ENCODE results near the gene KPNA6. TPM values are rescaled to one million over a fixed set of nuclear protein-coding genes. Genes with fewer than 3 reads are reported as not detected.

The KPNA6 gene
- total and polyA plus RNA-seq, 10 of the 15 experiments (the other 5 are each of a cell fraction or from before 2014, with no cell fraction given) = 11.1 to 55.6 (median 25.9) TPM

GRCh38 chr1:32100359-32100758 is 7.5 kb upstream of the KPNA6 start:
- SMC1A ChIA-PET (ENCODE audit: uncharacterized antibody, unreplicated experiment) = interaction anchor here (1.6 kb wide), 1 partner anchor 12 kb away, joined by 6 read pairs; no protein-coding TSS in a partner anchor
- CTCF ChIA-PET = interaction anchor here (2.0 kb wide), 1 partner anchor 9 kb away, joined by 6 read pairs; no protein-coding TSS in a partner anchor
- POLR2A ChIA-PET = no interaction called here

More at GRCh38 chr1:32100359-32100758, 7.5 kb upstream of the KPNA6 start:
- no TSS peak for BruUV-seq (replicated peaks)
- Histone ChIP-seq H4K20me1 (ENCODE audit: control insufficient read depth, insufficient read depth) (no peaks in the 10 kb centered on the region), H3K36me3 (ENCODE audit: control insufficient read depth in 2 of 2, insufficient read depth in 2 of 2, low read length in 1 of 2) (peaks cover 11 to 12% of the 10 kb centered on the region in 2 experiments; a peak in 3 of 4 replicates), H3K27ac (ENCODE audit: control insufficient read depth, insufficient read depth) (no peak overlapping the region), H3K27me3 (replicated peaks in 1 of 2; ENCODE audit: control insufficient read depth in 2 of 2, insufficient read depth in 2 of 2, low read length in 1 of 2) (no peaks in the 10 kb centered on the region), H2AFZ (ENCODE audit: control insufficient read depth, low read depth, low read length) (no peak overlapping the region), H3K4me2 (ENCODE audit: control insufficient read depth, insufficient read depth) (no peak overlapping the region), H3K4me1 (ENCODE audit: control insufficient read depth, insufficient read depth, low read length) (no peaks in the 10 kb centered on the region), H3K79me2 (ENCODE audit: control insufficient read depth, insufficient read depth, low read length) (no peaks in the 10 kb centered on the region), H3K9ac (ENCODE audit: control insufficient read depth, insufficient read depth, low read length) (no peak overlapping the region), H3K9me3 (replicated peaks; ENCODE audit: control insufficient read depth, insufficient read depth, low read length) (no peaks in the 10 kb centered on the region), H3K4me3 (no peak overlapping the region)
- in situ Hi-C loops (cut with MboI) (no loop called here), intact Hi-C loops (cut with micrococcal nuclease; ENCODE audit: unreplicated experiment) (no loop called here)
- FAIRE-seq = no peak
- RAD21 ChIA-PET (ENCODE audit: unreplicated experiment) = no interaction called here
- 93% methylated on average over 10 of the region's 10 CpGs for WGBS (ENCODE audit: insufficient coverage, insufficient replicate concordance, low lambda C conversion rate, missing lambda C conversion rate)
- no peak for TF ChIP-seq ZNF274 (IDR thresholded peaks at IDR 0.05; ENCODE audit: insufficient read depth, insufficient read length)
- TF ChIP-seq MAX (IDR thresholded peaks at IDR 0.05; ENCODE audit: low read depth, low read length) = no peak
- no peak for TF ChIP-seq NFYA (IDR thresholded peaks at IDR 0.05; ENCODE audit: borderline replicate concordance, low read depth, low read length)
- no peak for TF ChIP-seq NR2C1 (IDR thresholded peaks at IDR 0.05)
- TF ChIP-seq NKRF (conservative IDR thresholded peaks at IDR 0.05) = no peak
- TF ChIP-seq RUNX3 (IDR thresholded peaks at IDR 0.05; ENCODE audit: low read length) = no peak
- TF ChIP-seq BHLHE40 (IDR thresholded peaks at IDR 0.05; ENCODE audit: borderline replicate concordance in 1 of 2, low read depth in 2 of 2, low read length in 1 of 2) = no peak
- TF ChIP-seq E2F8 (IDR thresholded peaks at IDR 0.05; ENCODE audit: low read depth, partially characterized antibody) = no peak
- no peak for TF ChIP-seq TCF7 (IDR thresholded peaks at IDR 0.05; ENCODE audit: borderline replicate concordance)
- TF ChIP-seq SMARCA5 (IDR thresholded peaks at IDR 0.05) = no peak
- TF ChIP-seq SMAD5 (IDR thresholded peaks at IDR 0.05; ENCODE audit: low read depth) = no peak
- no peak for TF ChIP-seq RAD51 (IDR thresholded peaks at IDR 0.05)
- no peak for TF ChIP-seq USF1 (IDR thresholded peaks at IDR 0.05; ENCODE audit: borderline replicate concordance, extremely low read length, insufficient read depth, low read depth, low read length)
- TF ChIP-seq ZSCAN29 (IDR thresholded peaks at IDR 0.05) = no peak
- DNase-seq (ENCODE audit: low read depth, low spot score) = no peak
- ATAC-seq = no peak
